ENCODE results near the gene FICD.

Gene FICD

DNA sequence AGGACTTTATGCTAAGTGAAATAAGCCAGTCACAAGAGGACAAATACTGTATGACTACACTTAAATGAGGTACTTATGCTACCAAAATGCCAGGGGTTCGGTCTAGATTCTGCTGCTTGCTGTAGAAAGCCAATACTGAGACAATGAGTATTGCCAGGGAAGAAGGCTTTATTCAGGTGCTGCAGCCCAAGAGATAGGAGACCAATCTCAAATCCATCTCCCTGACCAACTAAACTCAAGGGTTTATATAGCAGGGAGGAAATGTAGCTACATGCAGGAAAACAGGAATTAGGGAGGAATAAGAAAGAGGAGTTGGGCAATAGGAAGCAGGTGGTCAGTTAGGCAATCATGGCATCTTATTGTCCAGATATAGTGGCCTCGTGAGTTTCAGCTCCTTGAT is 12.2 kb upstream of the FICD start:
- H3K4me3 ChIP-seq (replicated peaks; ENCODE audit: insufficient read depth, low read length), result no peak overlapping the region
- H3K27ac ChIP-seq (replicated peaks), result no peak overlapping the region
- H3K27me3 ChIP-seq (ENCODE audit: insufficient read depth, poor library complexity, severe bottlenecking), result no peaks in the 10 kb centered on the region
- TF ChIP-seq, protein P1, sequence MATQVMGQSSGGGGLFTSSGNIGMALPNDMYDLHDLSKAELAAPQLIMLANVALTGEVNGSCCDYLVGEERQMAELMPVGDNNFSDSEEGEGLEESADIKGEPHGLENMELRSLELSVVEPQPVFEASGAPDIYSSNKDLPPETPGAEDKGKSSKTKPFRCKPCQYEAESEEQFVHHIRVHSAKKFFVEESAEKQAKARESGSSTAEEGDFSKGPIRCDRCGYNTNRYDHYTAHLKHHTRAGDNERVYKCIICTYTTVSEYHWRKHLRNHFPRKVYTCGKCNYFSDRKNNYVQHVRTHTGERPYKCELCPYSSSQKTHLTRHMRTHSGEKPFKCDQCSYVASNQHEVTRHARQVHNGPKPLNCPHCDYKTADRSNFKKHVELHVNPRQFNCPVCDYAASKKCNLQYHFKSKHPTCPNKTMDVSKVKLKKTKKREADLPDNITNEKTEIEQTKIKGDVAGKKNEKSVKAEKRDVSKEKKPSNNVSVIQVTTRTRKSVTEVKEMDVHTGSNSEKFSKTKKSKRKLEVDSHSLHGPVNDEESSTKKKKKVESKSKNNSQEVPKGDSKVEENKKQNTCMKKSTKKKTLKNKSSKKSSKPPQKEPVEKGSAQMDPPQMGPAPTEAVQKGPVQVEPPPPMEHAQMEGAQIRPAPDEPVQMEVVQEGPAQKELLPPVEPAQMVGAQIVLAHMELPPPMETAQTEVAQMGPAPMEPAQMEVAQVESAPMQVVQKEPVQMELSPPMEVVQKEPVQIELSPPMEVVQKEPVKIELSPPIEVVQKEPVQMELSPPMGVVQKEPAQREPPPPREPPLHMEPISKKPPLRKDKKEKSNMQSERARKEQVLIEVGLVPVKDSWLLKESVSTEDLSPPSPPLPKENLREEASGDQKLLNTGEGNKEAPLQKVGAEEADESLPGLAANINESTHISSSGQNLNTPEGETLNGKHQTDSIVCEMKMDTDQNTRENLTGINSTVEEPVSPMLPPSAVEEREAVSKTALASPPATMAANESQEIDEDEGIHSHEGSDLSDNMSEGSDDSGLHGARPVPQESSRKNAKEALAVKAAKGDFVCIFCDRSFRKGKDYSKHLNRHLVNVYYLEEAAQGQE (IDR thresholded peaks at IDR 0.05; ENCODE audit: insufficient replicate concordance, low read depth), result no peak
- no peak for TF ChIP-seq SPI1 (IDR thresholded peaks at IDR 0.05; ENCODE audit: borderline replicate concordance, low read depth)
- no peak for TF ChIP-seq GABPA (IDR thresholded peaks at IDR 0.05; ENCODE audit: low read depth)
- TF ChIP-seq, protein P2, sequence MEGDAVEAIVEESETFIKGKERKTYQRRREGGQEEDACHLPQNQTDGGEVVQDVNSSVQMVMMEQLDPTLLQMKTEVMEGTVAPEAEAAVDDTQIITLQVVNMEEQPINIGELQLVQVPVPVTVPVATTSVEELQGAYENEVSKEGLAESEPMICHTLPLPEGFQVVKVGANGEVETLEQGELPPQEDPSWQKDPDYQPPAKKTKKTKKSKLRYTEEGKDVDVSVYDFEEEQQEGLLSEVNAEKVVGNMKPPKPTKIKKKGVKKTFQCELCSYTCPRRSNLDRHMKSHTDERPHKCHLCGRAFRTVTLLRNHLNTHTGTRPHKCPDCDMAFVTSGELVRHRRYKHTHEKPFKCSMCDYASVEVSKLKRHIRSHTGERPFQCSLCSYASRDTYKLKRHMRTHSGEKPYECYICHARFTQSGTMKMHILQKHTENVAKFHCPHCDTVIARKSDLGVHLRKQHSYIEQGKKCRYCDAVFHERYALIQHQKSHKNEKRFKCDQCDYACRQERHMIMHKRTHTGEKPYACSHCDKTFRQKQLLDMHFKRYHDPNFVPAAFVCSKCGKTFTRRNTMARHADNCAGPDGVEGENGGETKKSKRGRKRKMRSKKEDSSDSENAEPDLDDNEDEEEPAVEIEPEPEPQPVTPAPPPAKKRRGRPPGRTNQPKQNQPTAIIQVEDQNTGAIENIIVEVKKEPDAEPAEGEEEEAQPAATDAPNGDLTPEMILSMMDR (IDR thresholded peaks at IDR 0.05; ENCODE audit: insufficient read depth, low read length), result no peak
- no peak for TF ChIP-seq POLR2AphosphoS5 (IDR thresholded peaks at IDR 0.05; ENCODE audit: low read depth)
- no peak for DNase-seq (ENCODE audit: low read depth in 1 of 2, low spot score in 1 of 2)

- Histone ChIP-seq H3K27ac (replicated peaks) (no peak overlapping the region), H3K4me3 (replicated peaks; ENCODE audit: insufficient read depth, low read length) (no peak overlapping the region), H3K27me3 (ENCODE audit: insufficient read depth, poor library complexity, severe bottlenecking) (no peaks in the 10 kb centered on the region)
- TF ChIP-seq POLR2AphosphoS5 (IDR thresholded peaks at IDR 0.05; ENCODE audit: low read depth) (no peak), GABPA (IDR thresholded peaks at IDR 0.05; ENCODE audit: low read depth) (no peak), SPI1 (IDR thresholded peaks at IDR 0.05; ENCODE audit: borderline replicate concordance, low read depth) (no peak)
- TF ChIP-seq, protein P2 (IDR thresholded peaks at IDR 0.05; ENCODE audit: insufficient read depth, low read length), result no peak
- TF ChIP-seq, protein P1 (IDR thresholded peaks at IDR 0.05; ENCODE audit: insufficient replicate concordance, low read depth), result no peak
- DNase-seq (ENCODE audit: low read depth in 1 of 2, low spot score in 1 of 2), result no peak
Measured at GRCh38 chr12:108505129-108505528, 9.9 kb upstream of the FICD start.

GRCh38 chr12:108507971-108508642 is 7.0 kb upstream of the FICD start:
- Histone ChIP-seq H3K27me3 (ENCODE audit: insufficient read depth, poor library complexity, severe bottlenecking) (no peaks in the 10 kb centered on the region), H3K4me3 (replicated peaks; ENCODE audit: insufficient read depth, low read length) (no peak overlapping the region), H3K27ac (replicated peaks) (no peak overlapping the region)
- no peak for DNase-seq (ENCODE audit: low read depth in 1 of 2, low spot score in 1 of 2)
- TF ChIP-seq, protein P2 (IDR thresholded peaks at IDR 0.05; ENCODE audit: insufficient read depth, low read length), result no peak
- no peak for TF ChIP-seq SPI1 (IDR thresholded peaks at IDR 0.05; ENCODE audit: borderline replicate concordance, low read depth)
- TF ChIP-seq, protein P1 (IDR thresholded peaks at IDR 0.05; ENCODE audit: insufficient replicate concordance, low read depth), result no peak
- TF ChIP-seq POLR2AphosphoS5 (IDR thresholded peaks at IDR 0.05; ENCODE audit: low read depth), result no peak
